ENCODE measurements around the gene MANF.

DNA sequence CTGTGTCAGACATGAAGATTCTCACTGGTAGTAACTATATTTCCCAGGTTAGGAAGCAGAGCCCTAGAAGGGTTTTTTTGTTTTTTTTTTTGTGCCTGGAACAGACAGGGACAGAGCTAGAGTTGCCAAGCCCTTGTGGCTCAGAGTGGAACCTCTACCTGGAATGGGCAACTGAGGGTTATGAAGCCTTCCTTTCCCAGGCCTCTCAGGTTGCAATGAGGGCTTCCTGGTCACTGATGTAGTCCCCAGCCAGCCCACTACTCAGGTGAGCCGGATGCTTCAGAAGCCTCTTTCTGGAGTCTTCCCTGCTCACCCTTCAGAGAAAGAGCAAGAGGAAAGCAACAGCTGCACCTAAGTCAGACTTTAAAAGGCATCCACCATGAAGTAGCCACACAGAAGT lies 48.8 kb upstream of the MANF start:
- TF ChIP-seq, protein P1, sequence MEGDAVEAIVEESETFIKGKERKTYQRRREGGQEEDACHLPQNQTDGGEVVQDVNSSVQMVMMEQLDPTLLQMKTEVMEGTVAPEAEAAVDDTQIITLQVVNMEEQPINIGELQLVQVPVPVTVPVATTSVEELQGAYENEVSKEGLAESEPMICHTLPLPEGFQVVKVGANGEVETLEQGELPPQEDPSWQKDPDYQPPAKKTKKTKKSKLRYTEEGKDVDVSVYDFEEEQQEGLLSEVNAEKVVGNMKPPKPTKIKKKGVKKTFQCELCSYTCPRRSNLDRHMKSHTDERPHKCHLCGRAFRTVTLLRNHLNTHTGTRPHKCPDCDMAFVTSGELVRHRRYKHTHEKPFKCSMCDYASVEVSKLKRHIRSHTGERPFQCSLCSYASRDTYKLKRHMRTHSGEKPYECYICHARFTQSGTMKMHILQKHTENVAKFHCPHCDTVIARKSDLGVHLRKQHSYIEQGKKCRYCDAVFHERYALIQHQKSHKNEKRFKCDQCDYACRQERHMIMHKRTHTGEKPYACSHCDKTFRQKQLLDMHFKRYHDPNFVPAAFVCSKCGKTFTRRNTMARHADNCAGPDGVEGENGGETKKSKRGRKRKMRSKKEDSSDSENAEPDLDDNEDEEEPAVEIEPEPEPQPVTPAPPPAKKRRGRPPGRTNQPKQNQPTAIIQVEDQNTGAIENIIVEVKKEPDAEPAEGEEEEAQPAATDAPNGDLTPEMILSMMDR (IDR thresholded peaks at IDR 0.05) = no peak
- TF ChIP-seq POLR2AphosphoS5 (IDR thresholded peaks at IDR 0.05) (no peak), POLR2A (IDR thresholded peaks at IDR 0.05; ENCODE audit: low read depth) (no peak), EP300 (IDR thresholded peaks at IDR 0.05) (no peak)
